ENCODE measurements around the gene OPA3. TPM values are rescaled to one million over a fixed set of nuclear protein-coding genes. Genes with fewer than 3 reads are reported as not detected.
A peak's percentile ranks its signal among the peaks of the same experiment; 100 is the strongest.

Gene OPA3
- total and polyA plus RNA-seq, 10 of the 15 experiments (the other 5 are each of a cell fraction or from before 2014, with no cell fraction given), result 2.2 to 24.3 (median 13.3) TPM

- WGBS (ENCODE audit: insufficient coverage, insufficient replicate concordance, low lambda C conversion rate, missing lambda C conversion rate), result 90% methylated on average over 8 of the region's 8 CpGs
- peak overlapping the region; percentile 98 for H3K9ac ChIP-seq (ENCODE audit: control insufficient read depth, insufficient read depth, low read length)
- ChIA-PET RAD21 (ENCODE audit: unreplicated experiment) (interaction anchor here (0.5 to 2.1 kb wide), 6 partner anchors 10 to 1156 kb away, joined by 3 to 8 read pairs (median 3); partner anchors contain the start of gene DACT3), CTCF (interaction anchor here (1.0 to 3.9 kb wide), 10 partner anchors 10 to 187 kb away, joined by 3 to 28 read pairs (median 6); partner anchors contain the start of genes EML2, FOSB, QPCTL and SNRPD2), POLR2A (interaction anchor here (0.6 to 1.5 kb wide), 10 partner anchors 8 to 264 kb away, joined by 3 to 7 read pairs (median 4); partner anchors contain the start of genes OPA3 and RTN2), SMC1A (ENCODE audit: uncharacterized antibody, unreplicated experiment) (interaction anchor here (1.0 to 1.5 kb wide), 4 partner anchors 15 to 27 kb away, joined by 3 to 4 read pairs (median 4); no protein-coding TSS in a partner anchor)
- H3K4me2 ChIP-seq (ENCODE audit: control insufficient read depth, insufficient read depth), result peak overlapping the region; percentile 90; the same call in 1 of the 2 replicates
- H3K9me3 ChIP-seq (replicated peaks; ENCODE audit: control insufficient read depth, insufficient read depth, low read length), result no peaks in the 10 kb centered on the region; the same call in 2 of the 3 replicates
- no peaks in the 10 kb centered on the region for H3K27me3 ChIP-seq (replicated peaks in 1 of 2; ENCODE audit: control insufficient read depth in 2 of 2, insufficient read depth in 2 of 2, low read length in 1 of 2)
- FAIRE-seq (peak; percentile 13), DNase-seq (ENCODE audit: low read depth, low spot score) (no peak), ATAC-seq (no peak)
- BruUV-seq (replicated peaks), result no TSS peak
- peaks cover 21% of the 10 kb centered on the region for H3K4me1 ChIP-seq (ENCODE audit: control insufficient read depth, insufficient read depth, low read length)
- peak overlapping the region; percentile 99; the same call in 1 of the 2 replicates for H3K4me3 ChIP-seq
- TF ChIP-seq, protein P1, sequence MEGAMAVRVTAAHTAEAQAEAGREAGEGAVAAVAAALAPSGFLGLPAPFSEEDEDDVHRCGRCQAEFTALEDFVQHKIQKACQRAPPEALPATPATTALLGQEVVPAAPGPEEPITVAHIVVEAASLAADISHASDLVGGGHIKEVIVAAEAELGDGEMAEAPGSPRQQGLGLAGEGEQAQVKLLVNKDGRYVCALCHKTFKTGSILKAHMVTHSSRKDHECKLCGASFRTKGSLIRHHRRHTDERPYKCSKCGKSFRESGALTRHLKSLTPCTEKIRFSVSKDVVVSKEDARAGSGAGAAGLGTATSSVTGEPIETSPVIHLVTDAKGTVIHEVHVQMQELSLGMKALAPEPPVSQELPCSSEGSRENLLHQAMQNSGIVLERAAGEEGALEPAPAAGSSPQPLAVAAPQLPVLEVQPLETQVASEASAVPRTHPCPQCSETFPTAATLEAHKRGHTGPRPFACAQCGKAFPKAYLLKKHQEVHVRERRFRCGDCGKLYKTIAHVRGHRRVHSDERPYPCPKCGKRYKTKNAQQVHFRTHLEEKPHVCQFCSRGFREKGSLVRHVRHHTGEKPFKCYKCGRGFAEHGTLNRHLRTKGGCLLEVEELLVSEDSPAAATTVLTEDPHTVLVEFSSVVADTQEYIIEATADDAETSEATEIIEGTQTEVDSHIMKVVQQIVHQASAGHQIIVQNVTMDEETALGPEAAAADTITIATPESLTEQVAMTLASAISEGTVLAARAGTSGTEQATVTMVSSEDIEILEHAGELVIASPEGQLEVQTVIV (IDR thresholded peaks at IDR 0.05; ENCODE audit: borderline replicate concordance, partially characterized antibody), result no peak
- no peak for TF ChIP-seq CHD2 (IDR thresholded peaks at IDR 0.05; ENCODE audit: borderline replicate concordance, low read depth, low read length)
- H3K27ac ChIP-seq (ENCODE audit: control insufficient read depth, insufficient read depth), result no peak overlapping the region
- H3K79me2 ChIP-seq (ENCODE audit: control insufficient read depth, insufficient read depth, low read length), result peaks cover 39% of the 10 kb centered on the region
- no peaks in the 10 kb centered on the region for H4K20me1 ChIP-seq (ENCODE audit: control insufficient read depth, insufficient read depth)
- H3K36me3 ChIP-seq (ENCODE audit: control insufficient read depth in 2 of 2, insufficient read depth in 2 of 2, low read length in 1 of 2), result no peaks in the 10 kb centered on the region
- intact Hi-C loops (cut with micrococcal nuclease; ENCODE audit: unreplicated experiment), result loop anchor here (5.0 kb wide), 1 partner anchor 137 kb away; no protein-coding TSS in a partner anchor
- H2AFZ ChIP-seq (ENCODE audit: control insufficient read depth, low read depth, low read length), result no peak overlapping the region
- in situ Hi-C loops (cut with MboI), result no loop called here
Measured at GRCh38 chr19:45505151-45505995, 79.2 kb downstream of the OPA3 start.

All from GM12878 (cell line).